ENCODE data around the gene VAMP1. TPM values are rescaled to one million over a fixed set of nuclear protein-coding genes. Genes with fewer than 3 reads are reported as not detected.
A peak's percentile ranks its signal among the peaks of the same experiment; 100 is the strongest.

VAMP1 gene
- total RNA-seq, 1 experiment from 2014 or later, result 10.3 TPM

DNA sequence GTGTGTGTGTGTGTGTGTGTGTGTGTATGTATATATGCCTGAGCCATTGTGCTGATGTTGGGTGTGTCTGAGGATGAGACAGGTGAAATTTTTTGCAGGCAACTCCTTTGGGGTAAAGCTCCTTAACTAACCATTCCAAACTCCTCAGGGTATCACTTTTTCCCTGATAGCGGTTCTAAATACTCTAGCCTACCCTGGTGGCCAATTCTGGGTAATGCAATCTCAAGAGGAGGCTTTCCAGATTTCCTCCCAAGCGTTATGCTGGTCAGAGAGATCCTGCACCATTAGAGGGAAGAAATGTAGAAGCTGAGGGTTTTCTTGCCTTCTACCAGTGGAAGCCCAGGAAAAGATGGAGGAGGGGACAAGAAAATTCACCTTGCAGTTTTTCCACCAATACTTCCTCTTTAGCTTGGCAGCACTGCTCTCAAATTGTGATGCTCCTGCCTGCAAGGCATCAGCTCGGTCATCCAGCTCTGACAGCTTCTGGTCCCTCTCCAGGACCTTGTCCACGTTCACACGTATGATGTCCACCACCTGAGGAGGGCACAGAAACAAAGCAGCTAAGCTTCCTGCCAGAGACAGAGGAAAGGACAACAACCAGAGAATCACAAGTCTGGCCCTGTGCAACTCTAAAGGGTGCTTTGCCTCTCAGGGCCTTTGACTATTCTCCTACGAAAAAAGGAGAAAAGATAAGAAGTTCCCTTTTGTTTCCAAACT, 4.9 kb downstream of the VAMP1 start:
- no peak overlapping the region for H4K5ac ChIP-seq (ENCODE audit: insufficient read length, low read depth, low read length)
- no peak overlapping the region for H2BK15ac ChIP-seq (ENCODE audit: low read depth, low read length)
- Mint-ChIP-seq H3K4me1 (peaks cover 14 to 25% of the 10 kb centered on the region in 2 experiments), H3K27ac (no peak overlapping the region; a peak in 1 of 7 replicates), H3K9me3 (no peaks in the 10 kb centered on the region), H3K4me3 (no peak overlapping the region), H3K27me3 (ENCODE audit: low read depth) (peaks cover 9% of the 10 kb centered on the region; the same call in 1 of the 2 replicates), H3K36me3 (ENCODE audit: insufficient read depth in 1 of 3, low read depth in 3 of 3) (peaks cover 33 to 68% (median 55%) of the 10 kb centered on the region in 3 experiments)
- H3K56ac ChIP-seq (ENCODE audit: insufficient read length, low read depth, low read length), result no peak overlapping the region
- no peak overlapping the region for H3K14ac ChIP-seq (ENCODE audit: insufficient read depth, low read length)
- H3K79me1 ChIP-seq (ENCODE audit: insufficient read depth, low read depth, low read length, poor library complexity, severe bottlenecking), result no peaks in the 10 kb centered on the region
- TF ChIP-seq, protein P1, sequence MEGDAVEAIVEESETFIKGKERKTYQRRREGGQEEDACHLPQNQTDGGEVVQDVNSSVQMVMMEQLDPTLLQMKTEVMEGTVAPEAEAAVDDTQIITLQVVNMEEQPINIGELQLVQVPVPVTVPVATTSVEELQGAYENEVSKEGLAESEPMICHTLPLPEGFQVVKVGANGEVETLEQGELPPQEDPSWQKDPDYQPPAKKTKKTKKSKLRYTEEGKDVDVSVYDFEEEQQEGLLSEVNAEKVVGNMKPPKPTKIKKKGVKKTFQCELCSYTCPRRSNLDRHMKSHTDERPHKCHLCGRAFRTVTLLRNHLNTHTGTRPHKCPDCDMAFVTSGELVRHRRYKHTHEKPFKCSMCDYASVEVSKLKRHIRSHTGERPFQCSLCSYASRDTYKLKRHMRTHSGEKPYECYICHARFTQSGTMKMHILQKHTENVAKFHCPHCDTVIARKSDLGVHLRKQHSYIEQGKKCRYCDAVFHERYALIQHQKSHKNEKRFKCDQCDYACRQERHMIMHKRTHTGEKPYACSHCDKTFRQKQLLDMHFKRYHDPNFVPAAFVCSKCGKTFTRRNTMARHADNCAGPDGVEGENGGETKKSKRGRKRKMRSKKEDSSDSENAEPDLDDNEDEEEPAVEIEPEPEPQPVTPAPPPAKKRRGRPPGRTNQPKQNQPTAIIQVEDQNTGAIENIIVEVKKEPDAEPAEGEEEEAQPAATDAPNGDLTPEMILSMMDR (conservative IDR thresholded peaks at IDR 0.05), result peak; percentile 88
- H3K27me3 ChIP-seq (ENCODE audit: insufficient read depth, low read length), result no peaks in the 10 kb centered on the region
- no peak overlapping the region for H3K9ac ChIP-seq (ENCODE audit: extremely low read depth, insufficient read length, low read length)
- no peak overlapping the region for H2BK120ac ChIP-seq (ENCODE audit: low read depth, low read length, poor library complexity, severe bottlenecking)
- no peak overlapping the region for H2AK5ac ChIP-seq (ENCODE audit: insufficient read length, low read length)
- no peak overlapping the region for H3K27ac ChIP-seq (ENCODE audit: insufficient read length, low read depth, low read length)
- no peak overlapping the region for H2BK20ac ChIP-seq (ENCODE audit: low read depth, low read length, poor library complexity, severe bottlenecking)
- H3K18ac ChIP-seq (ENCODE audit: insufficient read length, low read depth, low read length), result no peak overlapping the region
- H4K20me1 ChIP-seq (ENCODE audit: control insufficient read depth, insufficient read depth, insufficient read length), result no peaks in the 10 kb centered on the region
- no peak overlapping the region for H4K8ac ChIP-seq (replicated peaks; ENCODE audit: insufficient read length, low read depth, low read length)
- H3K9me3 ChIP-seq (ENCODE audit: control insufficient read depth, low read depth, low read length), result no peaks in the 10 kb centered on the region
- peaks cover 3% of the 10 kb centered on the region for H3K23me2 ChIP-seq (ENCODE audit: insufficient read length, low read depth, low read length, poor library complexity, severe bottlenecking)
- H3K4me2 ChIP-seq (ENCODE audit: insufficient read depth, insufficient read length, low read length), result no peak overlapping the region
- H3T11ph ChIP-seq (ENCODE audit: low read length), result no peak overlapping the region
- no peaks in the 10 kb centered on the region; the same call in 1 of the 2 replicates for H3K79me2 ChIP-seq (ENCODE audit: insufficient read depth, low read length)
- H2AFZ ChIP-seq (ENCODE audit: low read length), result no peak overlapping the region
- H3K23ac ChIP-seq (ENCODE audit: insufficient read length, low read depth, low read length), result no peak overlapping the region
- no CpG with 5 or more reads among the region's 6 CpGs for WGBS (ENCODE audit: extremely low coverage, insufficient read length, low lambda C conversion rate)
- no peak overlapping the region for H2BK5ac ChIP-seq (ENCODE audit: insufficient read length, low read length)
- H3K4me1 ChIP-seq (ENCODE audit: insufficient read depth, low read length), result no peaks in the 10 kb centered on the region
- no peak overlapping the region for H2BK12ac ChIP-seq (ENCODE audit: insufficient read length, low read depth, low read length)
- no peak overlapping the region for H4K91ac ChIP-seq (ENCODE audit: insufficient read length, low read depth, low read length)
- H3K4ac ChIP-seq (ENCODE audit: low read depth, low read length), result no peak overlapping the region
- peak; percentile 67 for DNase-seq

All from H9 (cell line).